Measurements from ENCODE around the gene BCAT1. TPM values are rescaled to one million over a fixed set of nuclear protein-coding genes. Genes with fewer than 3 reads are reported as not detected.

BCAT1 gene
- total RNA-seq, 2 donors from 2014 or later = 45.0 to 141 TPM

DNA sequence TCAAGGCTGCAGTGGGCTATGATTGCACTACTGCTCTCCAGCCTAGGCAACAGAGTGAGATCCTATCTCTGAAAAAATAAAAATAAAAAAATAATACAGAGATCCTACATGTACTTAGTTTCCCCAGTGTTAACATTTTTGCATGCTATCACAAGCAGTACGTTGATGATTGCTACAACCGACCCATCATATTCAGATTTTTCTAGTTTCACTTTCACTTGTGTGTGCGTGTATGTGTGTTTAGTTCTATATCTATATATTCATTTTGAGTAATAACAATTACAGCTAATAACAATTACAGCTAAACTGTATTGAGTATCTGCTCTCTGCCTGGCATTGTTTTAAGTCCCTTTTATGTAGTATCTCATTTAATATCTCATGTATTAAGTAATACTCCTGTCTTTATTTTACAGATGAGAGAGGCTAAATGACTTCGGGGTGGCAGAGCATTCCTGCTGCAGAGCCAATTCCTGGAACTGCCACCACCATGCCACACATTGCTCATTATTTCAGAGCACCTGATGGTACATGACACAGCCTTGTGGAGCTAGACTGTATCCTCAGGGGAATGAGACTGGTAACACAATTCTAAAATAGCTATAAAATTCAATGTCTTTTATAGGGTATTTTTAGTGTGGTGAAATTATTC, 153.1 kb downstream of the BCAT1 start:
- Histone ChIP-seq H3K4me1 (ENCODE audit: control insufficient read depth, insufficient read depth, low read length) (no peaks in the 10 kb centered on the region), H3K9ac (ENCODE audit: extremely low read depth, low read length, poor library complexity, severe bottlenecking) (no peak overlapping the region), H3K27ac (ENCODE audit: low read depth, low read length) (no peak overlapping the region), H3K36me3 (ENCODE audit: control insufficient read depth, insufficient read depth, low read length) (no peaks in the 10 kb centered on the region), H3K4me3 (ENCODE audit: low read length) (no peak overlapping the region), H3K27me3 (ENCODE audit: control insufficient read depth, insufficient read depth, low read length, poor library complexity, severe bottlenecking) (no peaks in the 10 kb centered on the region), H3K9me3 (ENCODE audit: control insufficient read depth, low read length) (no peaks in the 10 kb centered on the region)
- TF ChIP-seq, protein P1, sequence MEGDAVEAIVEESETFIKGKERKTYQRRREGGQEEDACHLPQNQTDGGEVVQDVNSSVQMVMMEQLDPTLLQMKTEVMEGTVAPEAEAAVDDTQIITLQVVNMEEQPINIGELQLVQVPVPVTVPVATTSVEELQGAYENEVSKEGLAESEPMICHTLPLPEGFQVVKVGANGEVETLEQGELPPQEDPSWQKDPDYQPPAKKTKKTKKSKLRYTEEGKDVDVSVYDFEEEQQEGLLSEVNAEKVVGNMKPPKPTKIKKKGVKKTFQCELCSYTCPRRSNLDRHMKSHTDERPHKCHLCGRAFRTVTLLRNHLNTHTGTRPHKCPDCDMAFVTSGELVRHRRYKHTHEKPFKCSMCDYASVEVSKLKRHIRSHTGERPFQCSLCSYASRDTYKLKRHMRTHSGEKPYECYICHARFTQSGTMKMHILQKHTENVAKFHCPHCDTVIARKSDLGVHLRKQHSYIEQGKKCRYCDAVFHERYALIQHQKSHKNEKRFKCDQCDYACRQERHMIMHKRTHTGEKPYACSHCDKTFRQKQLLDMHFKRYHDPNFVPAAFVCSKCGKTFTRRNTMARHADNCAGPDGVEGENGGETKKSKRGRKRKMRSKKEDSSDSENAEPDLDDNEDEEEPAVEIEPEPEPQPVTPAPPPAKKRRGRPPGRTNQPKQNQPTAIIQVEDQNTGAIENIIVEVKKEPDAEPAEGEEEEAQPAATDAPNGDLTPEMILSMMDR (conservative IDR thresholded peaks at IDR 0.05) = no peak
- no peak for DNase-seq
- Mint-ChIP-seq H3K4me3 (no peak overlapping the region), H3K36me3 (ENCODE audit: low read depth) (no peaks in the 10 kb centered on the region), H3K27me3 (ENCODE audit: insufficient read depth) (peaks cover 1% of the 10 kb centered on the region), H3K4me1 (peaks cover 8% of the 10 kb centered on the region), H3K27ac (no peak overlapping the region), H3K9me3 (no peaks in the 10 kb centered on the region)
- 93% methylated on average over 3 of the region's 4 CpGs; no CpG with 5 or more reads in 1 of the 2 experiments for WGBS, 2 experiments (ENCODE audit: insufficient coverage in 1 of 2, insufficient read length in 1 of 2)

- peaks cover 6% of the 10 kb centered on the region for H3K27me3 Mint-ChIP-seq (ENCODE audit: insufficient read depth)
Measured at GRCh38 chr12:24791622-24792021, 157.3 kb downstream of the BCAT1 start.

DNA sequence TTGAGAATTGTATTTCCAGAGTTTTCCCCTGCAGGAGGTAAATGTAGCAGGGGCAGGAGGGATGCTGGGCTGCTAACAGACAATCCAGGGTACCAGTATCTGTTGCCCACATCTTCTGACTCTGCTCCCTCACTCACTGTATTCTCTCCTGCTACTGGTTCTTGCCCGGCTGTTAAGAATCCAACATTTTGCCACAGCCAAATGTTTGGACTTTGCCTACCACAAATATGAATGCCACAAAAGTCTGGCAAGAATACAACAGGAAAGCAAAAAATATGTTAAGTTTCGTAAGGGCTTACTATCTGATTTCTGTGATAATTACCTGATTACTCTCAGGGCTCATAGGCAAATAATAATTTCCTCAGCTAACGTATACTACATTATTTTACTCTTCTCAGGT, 160.0 kb downstream of the BCAT1 start:
- Histone ChIP-seq H3K4me3 (ENCODE audit: low read length) (no peak overlapping the region), H3K4me1 (ENCODE audit: control insufficient read depth, insufficient read depth, low read length) (peaks cover 7% of the 10 kb centered on the region), H3K27me3 (ENCODE audit: control insufficient read depth, insufficient read depth, low read length, poor library complexity, severe bottlenecking) (no peaks in the 10 kb centered on the region), H3K36me3 (ENCODE audit: control insufficient read depth, insufficient read depth, low read length) (no peaks in the 10 kb centered on the region), H3K27ac (ENCODE audit: low read depth, low read length) (no peak overlapping the region), H3K9ac (ENCODE audit: extremely low read depth, low read length, poor library complexity, severe bottlenecking) (no peak overlapping the region), H3K9me3 (ENCODE audit: control insufficient read depth, low read length) (no peaks in the 10 kb centered on the region)
- DNase-seq = no peak
- Mint-ChIP-seq H3K9me3 (no peaks in the 10 kb centered on the region), H3K4me1 (peaks cover 25% of the 10 kb centered on the region), H3K27ac (no peak overlapping the region), H3K4me3 (no peak overlapping the region), H3K36me3 (ENCODE audit: low read depth) (no peaks in the 10 kb centered on the region), H3K27me3 (ENCODE audit: insufficient read depth) (peaks cover 6% of the 10 kb centered on the region)
- TF ChIP-seq, protein P1 (conservative IDR thresholded peaks at IDR 0.05) = no peak
- 93 to 97% methylated on average over 2 to 3 of the region's 3 CpGs for WGBS, 2 experiments (ENCODE audit: insufficient coverage in 1 of 2, insufficient read length in 1 of 2)

More at GRCh38 chr12:24791622-24792021, 157.3 kb downstream of the BCAT1 start:
- Histone ChIP-seq H3K4me1 (ENCODE audit: control insufficient read depth, insufficient read depth, low read length) (peaks cover 3% of the 10 kb centered on the region), H3K9me3 (ENCODE audit: control insufficient read depth, low read length) (no peaks in the 10 kb centered on the region), H3K36me3 (ENCODE audit: control insufficient read depth, insufficient read depth, low read length) (no peaks in the 10 kb centered on the region), H3K27me3 (ENCODE audit: control insufficient read depth, insufficient read depth, low read length, poor library complexity, severe bottlenecking) (no peaks in the 10 kb centered on the region), H3K27ac (ENCODE audit: low read depth, low read length) (no peak overlapping the region), H3K4me3 (ENCODE audit: low read length) (no peak overlapping the region), H3K9ac (ENCODE audit: extremely low read depth, low read length, poor library complexity, severe bottlenecking) (no peak overlapping the region)
- no peak overlapping the region for H3K4me3 Mint-ChIP-seq
- no peaks in the 10 kb centered on the region for H3K9me3 Mint-ChIP-seq
- no peaks in the 10 kb centered on the region for H3K36me3 Mint-ChIP-seq (ENCODE audit: low read depth)
- H3K27ac Mint-ChIP-seq = no peak overlapping the region
- H3K4me1 Mint-ChIP-seq = peaks cover 6% of the 10 kb centered on the region
- WGBS, 2 experiments (ENCODE audit: insufficient coverage in 1 of 2, insufficient read length in 1 of 2) = 86 to 93% methylated on average over 1 to 2 of the region's 2 CpGs
- no peak for DNase-seq
- TF ChIP-seq, protein P1 (conservative IDR thresholded peaks at IDR 0.05) = no peak

Data from endodermal cell (in vitro differentiated cells).